ENCODE data around the gene STXBP3. TPM values are rescaled to one million over a fixed set of nuclear protein-coding genes. Genes with fewer than 3 reads are reported as not detected.

STXBP3 gene
- polyA plus RNA-seq, 3 donors = 32.3 to 56.2 (median 48.3) TPM

DNA sequence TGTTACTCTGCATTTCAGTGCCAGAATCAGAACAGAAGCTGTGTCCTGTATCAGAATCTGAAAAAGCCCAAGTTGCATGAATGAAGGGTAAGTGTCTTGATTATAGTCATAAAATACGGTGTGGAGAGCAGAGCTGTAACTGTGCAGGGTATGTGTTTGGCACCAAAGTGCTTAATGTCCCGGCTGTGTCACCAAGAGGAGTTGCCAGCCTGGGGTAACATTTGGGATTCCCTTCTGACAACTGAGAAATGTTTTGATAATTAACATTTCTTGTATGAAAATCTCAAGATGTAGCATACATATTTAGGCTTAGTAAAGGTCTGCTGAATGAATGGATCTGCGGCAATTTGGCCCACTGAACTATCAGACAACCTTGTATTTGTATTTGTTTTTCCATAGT is 77.2 kb downstream of the STXBP3 start:
- no peaks in the 10 kb centered on the region for H3K4me1 ChIP-seq (ENCODE audit: control insufficient read depth in 1 of 2, insufficient read depth in 2 of 2, low read length in 2 of 2)
- H3K4me3 ChIP-seq (replicated peaks in 1 of 3; ENCODE audit: low read depth in 2 of 3, low read length in 3 of 3) = no peak overlapping the region
- no peak overlapping the region for H3K4me2 ChIP-seq (replicated peaks; ENCODE audit: extremely low read depth, low read length, poor library complexity, severe bottlenecking)
- Mint-ChIP-seq H3K36me3 (no peaks in the 10 kb centered on the region), H3K4me3 (no peak overlapping the region), H3K9me3 (peaks cover 0 to 3% (median 0%) of the 10 kb centered on the region in 7 donors), H3K27ac (no peak overlapping the region), H3K4me1 (peaks cover 2% of the 10 kb centered on the region), H3K27me3 (ENCODE audit: low read depth in 3 of 3) (peaks cover 0 to 5% (median 0%) of the 10 kb centered on the region in 3 donors)
- intact Hi-C loops (cut with micrococcal nuclease) = no loop called here
- no peaks in the 10 kb centered on the region for H3K79me2 ChIP-seq (ENCODE audit: insufficient read depth, low read length)
- no peak overlapping the region for H3K9ac ChIP-seq (ENCODE audit: insufficient read depth, low read length, poor library complexity, severe bottlenecking)
- no peaks in the 10 kb centered on the region for H3K27me3 ChIP-seq (ENCODE audit: control insufficient read depth in 2 of 2, insufficient read depth in 2 of 2, low read length in 2 of 2)
- DNase-seq = no peak
- no peaks in the 10 kb centered on the region for H4K20me1 ChIP-seq (ENCODE audit: insufficient read depth, low read length)
- no peaks in the 10 kb centered on the region for H3K9me3 ChIP-seq (replicated peaks in 1 of 2; ENCODE audit: control insufficient read depth in 1 of 2, insufficient read depth in 1 of 2, low read length in 2 of 2)
- no peaks in the 10 kb centered on the region for H3K36me3 ChIP-seq (replicated peaks in 1 of 2; ENCODE audit: control insufficient read depth in 1 of 2, insufficient read depth in 2 of 2, low read length in 2 of 2)
- WGBS (ENCODE audit: insufficient coverage) = 68% methylated on average over 2 of the region's 3 CpGs
- TF ChIP-seq, protein P1, sequence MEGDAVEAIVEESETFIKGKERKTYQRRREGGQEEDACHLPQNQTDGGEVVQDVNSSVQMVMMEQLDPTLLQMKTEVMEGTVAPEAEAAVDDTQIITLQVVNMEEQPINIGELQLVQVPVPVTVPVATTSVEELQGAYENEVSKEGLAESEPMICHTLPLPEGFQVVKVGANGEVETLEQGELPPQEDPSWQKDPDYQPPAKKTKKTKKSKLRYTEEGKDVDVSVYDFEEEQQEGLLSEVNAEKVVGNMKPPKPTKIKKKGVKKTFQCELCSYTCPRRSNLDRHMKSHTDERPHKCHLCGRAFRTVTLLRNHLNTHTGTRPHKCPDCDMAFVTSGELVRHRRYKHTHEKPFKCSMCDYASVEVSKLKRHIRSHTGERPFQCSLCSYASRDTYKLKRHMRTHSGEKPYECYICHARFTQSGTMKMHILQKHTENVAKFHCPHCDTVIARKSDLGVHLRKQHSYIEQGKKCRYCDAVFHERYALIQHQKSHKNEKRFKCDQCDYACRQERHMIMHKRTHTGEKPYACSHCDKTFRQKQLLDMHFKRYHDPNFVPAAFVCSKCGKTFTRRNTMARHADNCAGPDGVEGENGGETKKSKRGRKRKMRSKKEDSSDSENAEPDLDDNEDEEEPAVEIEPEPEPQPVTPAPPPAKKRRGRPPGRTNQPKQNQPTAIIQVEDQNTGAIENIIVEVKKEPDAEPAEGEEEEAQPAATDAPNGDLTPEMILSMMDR (IDR thresholded peaks at IDR 0.05) = no peak
- no peak overlapping the region for H3K27ac ChIP-seq (ENCODE audit: low read depth in 1 of 2, low read length in 2 of 2)
- no peak overlapping the region for H2AFZ ChIP-seq (ENCODE audit: insufficient read depth, low read depth, low read length, poor library complexity, severe bottlenecking)

DNA sequence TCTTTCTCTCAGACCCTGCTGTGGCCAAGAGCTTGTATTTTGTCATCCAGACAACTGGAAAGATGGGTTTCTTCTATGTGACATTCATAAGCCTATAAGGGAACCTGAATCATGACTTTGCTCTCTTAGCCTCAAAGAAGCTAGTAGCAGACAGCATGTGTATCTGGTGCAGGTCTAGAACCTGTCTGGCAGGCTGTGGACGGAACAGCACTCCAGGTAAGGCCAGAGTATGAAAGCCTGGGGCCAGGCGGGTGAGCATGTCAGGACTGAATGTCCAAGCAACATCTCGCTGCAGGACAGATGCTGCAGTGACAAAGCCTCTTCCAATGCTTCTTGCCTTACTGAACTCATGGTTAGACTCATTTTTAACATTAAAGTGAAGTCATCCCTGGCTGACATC is 77.6 kb downstream of the STXBP3 start:
- no peak overlapping the region for H2AFZ ChIP-seq (ENCODE audit: insufficient read depth, low read depth, low read length, poor library complexity, severe bottlenecking)
- no peak overlapping the region for H3K4me2 ChIP-seq (replicated peaks; ENCODE audit: extremely low read depth, low read length, poor library complexity, severe bottlenecking)
- Mint-ChIP-seq H3K4me3 (no peak overlapping the region), H3K9me3 (peaks cover 0 to 3% (median 0%) of the 10 kb centered on the region in 7 donors), H3K4me1 (peaks cover 2% of the 10 kb centered on the region), H3K27ac (no peak overlapping the region), H3K27me3 (ENCODE audit: low read depth in 3 of 3) (peaks cover 0 to 5% (median 0%) of the 10 kb centered on the region in 3 donors), H3K36me3 (no peaks in the 10 kb centered on the region)
- intact Hi-C loops (cut with micrococcal nuclease) = no loop called here
- H3K27me3 ChIP-seq (ENCODE audit: control insufficient read depth in 2 of 2, insufficient read depth in 2 of 2, low read length in 2 of 2) = no peaks in the 10 kb centered on the region
- no peak overlapping the region for H3K4me3 ChIP-seq (replicated peaks in 1 of 3; ENCODE audit: low read depth in 2 of 3, low read length in 3 of 3)
- WGBS (ENCODE audit: insufficient coverage) = 92% methylated on average over 3 of the region's 3 CpGs
- H4K20me1 ChIP-seq (ENCODE audit: insufficient read depth, low read length) = no peaks in the 10 kb centered on the region
- H3K4me1 ChIP-seq (ENCODE audit: control insufficient read depth in 1 of 2, insufficient read depth in 2 of 2, low read length in 2 of 2) = no peaks in the 10 kb centered on the region
- TF ChIP-seq, protein P1 (IDR thresholded peaks at IDR 0.05) = no peak
- DNase-seq = no peak
- no peaks in the 10 kb centered on the region for H3K36me3 ChIP-seq (replicated peaks in 1 of 2; ENCODE audit: control insufficient read depth in 1 of 2, insufficient read depth in 2 of 2, low read length in 2 of 2)
- H3K9ac ChIP-seq (ENCODE audit: insufficient read depth, low read length, poor library complexity, severe bottlenecking) = no peak overlapping the region
- no peaks in the 10 kb centered on the region for H3K79me2 ChIP-seq (ENCODE audit: insufficient read depth, low read length)
- no peak overlapping the region for H3K27ac ChIP-seq (ENCODE audit: low read depth in 1 of 2, low read length in 2 of 2)
- no peaks in the 10 kb centered on the region for H3K9me3 ChIP-seq (replicated peaks in 1 of 2; ENCODE audit: control insufficient read depth in 1 of 2, insufficient read depth in 1 of 2, low read length in 2 of 2)
